Kidney epithelial cell (primary cell): ENCODE measurements around the gene CLIP1. TPM values are rescaled to one million over a fixed set of nuclear protein-coding genes. Genes with fewer than 3 reads are reported as not detected.

Experiments used
- DNase-seq: peaks from one replicate; pipeline ENCODE4 v3.0.0-alpha.2; 2010; ENCODE audit warnings: low read depth
- H3K27me3 ChIP-seq: 2 replicates; pipeline ENCODE4 v1.6.0; 2011; ENCODE audit warnings: low read length; ENCODE audit not compliant: control insufficient read depth, insufficient read depth
- H3K36me3 ChIP-seq: 2 replicates; pipeline ENCODE4 v1.5.1; 2011; ENCODE audit warnings: low read length; ENCODE audit not compliant: control insufficient read depth, insufficient read depth
- H3K4me3 ChIP-seq: 2 replicates; pipeline ENCODE4 v1.5.1; 2011; ENCODE audit warnings: low read depth, mild to moderate bottlenecking, control low read depth, low read length
- total RNA-seq: library from RNA; depleted of rRNA; stranded (reverse); fragments of >200 nt; gene quantifications from 2 replicates; pipeline ENCODE4 v1.2.3, GENCODE V29; 2015
- TF ChIP-seq, protein P1 (sequence below): IDR thresholded peaks from 2 replicates; pipeline ENCODE4 v1.5.1; 2011; ENCODE audit warnings: mild to moderate bottlenecking, moderate library complexity, low read length, control low read depth, inconsistent platforms; ENCODE audit not compliant: insufficient read depth, poor library complexity, severe bottlenecking

Gene CLIP1
- total RNA-seq, 1 donor from 2014 or later, result 58.7 TPM

DNA sequence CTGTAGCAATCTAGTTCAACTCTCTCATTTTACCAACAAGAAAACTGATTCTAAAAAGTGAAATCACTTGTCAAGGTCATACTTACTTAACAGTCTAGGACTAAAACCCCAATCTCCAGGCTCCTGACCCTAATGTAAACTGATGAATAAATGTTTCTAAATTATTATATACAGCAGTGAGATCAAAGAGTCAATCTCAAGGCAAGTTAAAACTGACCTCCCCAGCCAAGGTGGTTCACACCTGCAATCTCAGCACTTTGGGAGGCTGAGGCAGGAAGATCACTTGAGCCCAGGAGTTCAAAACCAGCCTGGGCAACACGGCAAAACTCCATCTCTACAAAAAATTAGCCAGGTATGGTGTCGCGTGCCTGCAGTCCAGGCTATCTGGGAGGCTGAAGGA is 15.3 kb downstream of the CLIP1 start:
- Histone ChIP-seq H3K27me3 (no peaks in the 10 kb centered on the region), H3K4me3 (no peak overlapping the region), H3K36me3 (no peaks in the 10 kb centered on the region)
- TF ChIP-seq, protein P1, sequence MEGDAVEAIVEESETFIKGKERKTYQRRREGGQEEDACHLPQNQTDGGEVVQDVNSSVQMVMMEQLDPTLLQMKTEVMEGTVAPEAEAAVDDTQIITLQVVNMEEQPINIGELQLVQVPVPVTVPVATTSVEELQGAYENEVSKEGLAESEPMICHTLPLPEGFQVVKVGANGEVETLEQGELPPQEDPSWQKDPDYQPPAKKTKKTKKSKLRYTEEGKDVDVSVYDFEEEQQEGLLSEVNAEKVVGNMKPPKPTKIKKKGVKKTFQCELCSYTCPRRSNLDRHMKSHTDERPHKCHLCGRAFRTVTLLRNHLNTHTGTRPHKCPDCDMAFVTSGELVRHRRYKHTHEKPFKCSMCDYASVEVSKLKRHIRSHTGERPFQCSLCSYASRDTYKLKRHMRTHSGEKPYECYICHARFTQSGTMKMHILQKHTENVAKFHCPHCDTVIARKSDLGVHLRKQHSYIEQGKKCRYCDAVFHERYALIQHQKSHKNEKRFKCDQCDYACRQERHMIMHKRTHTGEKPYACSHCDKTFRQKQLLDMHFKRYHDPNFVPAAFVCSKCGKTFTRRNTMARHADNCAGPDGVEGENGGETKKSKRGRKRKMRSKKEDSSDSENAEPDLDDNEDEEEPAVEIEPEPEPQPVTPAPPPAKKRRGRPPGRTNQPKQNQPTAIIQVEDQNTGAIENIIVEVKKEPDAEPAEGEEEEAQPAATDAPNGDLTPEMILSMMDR, result no peak
- DNase-seq, result no peak

DNA sequence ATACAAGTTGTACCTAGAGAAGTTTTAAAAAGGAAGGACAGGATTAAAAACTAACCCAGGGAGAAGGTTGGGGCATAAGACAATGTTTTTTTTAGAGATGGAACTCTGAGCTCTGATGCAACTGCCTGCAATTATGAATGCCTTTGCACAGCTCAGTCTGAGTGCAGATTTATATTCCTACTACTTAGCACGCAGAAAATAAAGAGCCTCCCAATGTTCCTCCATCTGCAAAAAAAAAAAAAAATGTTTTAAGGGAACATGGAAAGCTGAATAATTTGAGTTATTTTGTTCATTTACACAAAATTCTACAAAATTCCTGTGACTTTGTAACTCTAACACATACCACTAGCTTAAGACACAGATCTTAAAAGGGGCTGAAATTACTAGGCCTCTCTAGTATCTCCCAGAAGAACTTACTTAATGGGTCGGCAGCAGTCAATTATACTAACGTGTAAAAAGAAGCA is 15.7 kb downstream of the CLIP1 start:
- no peak for DNase-seq
- TF ChIP-seq, protein P1, result no peak
- Histone ChIP-seq H3K4me3 (no peak overlapping the region), H3K27me3 (no peaks in the 10 kb centered on the region), H3K36me3 (no peaks in the 10 kb centered on the region)

DNA sequence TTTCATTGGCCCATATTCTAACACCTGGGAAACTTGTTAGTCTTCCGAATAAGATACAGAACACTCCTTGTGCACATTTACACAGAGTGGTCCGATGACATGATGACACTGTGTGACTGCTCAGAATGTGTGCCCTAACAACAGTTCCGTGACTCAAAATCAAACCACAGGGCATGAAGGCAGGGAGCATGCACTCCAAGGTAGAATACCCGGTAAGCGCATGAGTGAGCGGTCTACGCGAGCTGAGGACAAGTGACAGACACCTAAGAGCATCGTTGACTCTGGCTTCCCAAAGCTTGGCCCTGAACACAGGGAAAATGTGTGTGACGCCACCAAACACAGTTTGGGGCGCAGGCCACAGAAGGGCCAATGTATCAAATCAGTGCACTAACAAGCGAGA is 18.6 kb downstream of the CLIP1 start:
- no peak overlapping the region for H3K4me3 ChIP-seq
- H3K27me3 ChIP-seq, result no peaks in the 10 kb centered on the region
- TF ChIP-seq, protein P1, result no peak
- no peaks in the 10 kb centered on the region for H3K36me3 ChIP-seq
- DNase-seq, result no peak

DNA sequence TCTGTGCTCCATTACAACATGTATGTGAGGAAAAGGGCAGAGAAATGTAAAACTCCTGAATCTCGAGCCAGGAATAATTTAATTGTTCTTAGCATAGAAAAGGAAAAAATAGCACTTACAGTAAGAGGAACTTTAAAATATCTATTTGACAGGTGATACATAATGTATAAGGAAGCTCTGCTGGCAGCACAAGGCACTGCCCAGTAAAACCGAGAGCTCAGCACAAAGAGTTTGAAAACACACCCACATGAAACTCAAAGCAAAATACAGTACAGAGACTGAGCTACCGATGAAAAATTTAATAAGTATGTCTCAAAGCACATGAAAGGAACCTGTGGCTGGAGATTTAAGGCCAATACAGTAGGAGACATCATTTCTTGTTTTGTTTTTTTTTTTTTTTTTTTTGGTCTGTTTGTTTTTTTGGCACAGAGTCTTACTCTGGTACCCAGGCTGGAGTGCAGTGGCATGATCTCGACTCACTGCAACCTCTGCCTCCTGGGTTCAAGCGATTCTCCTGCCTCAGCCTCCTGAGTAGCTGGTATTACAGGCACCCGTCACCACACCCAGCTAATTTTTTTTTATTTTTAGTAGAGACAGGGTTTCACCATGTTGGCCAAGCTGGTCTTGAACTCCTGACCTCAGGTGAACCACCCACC is 19.2 kb downstream of the CLIP1 start:
- TF ChIP-seq, protein P1, result no peak
- H3K4me3 ChIP-seq, result no peak overlapping the region
- DNase-seq, result no peak
- H3K36me3 ChIP-seq, result no peaks in the 10 kb centered on the region
- no peaks in the 10 kb centered on the region for H3K27me3 ChIP-seq

DNA sequence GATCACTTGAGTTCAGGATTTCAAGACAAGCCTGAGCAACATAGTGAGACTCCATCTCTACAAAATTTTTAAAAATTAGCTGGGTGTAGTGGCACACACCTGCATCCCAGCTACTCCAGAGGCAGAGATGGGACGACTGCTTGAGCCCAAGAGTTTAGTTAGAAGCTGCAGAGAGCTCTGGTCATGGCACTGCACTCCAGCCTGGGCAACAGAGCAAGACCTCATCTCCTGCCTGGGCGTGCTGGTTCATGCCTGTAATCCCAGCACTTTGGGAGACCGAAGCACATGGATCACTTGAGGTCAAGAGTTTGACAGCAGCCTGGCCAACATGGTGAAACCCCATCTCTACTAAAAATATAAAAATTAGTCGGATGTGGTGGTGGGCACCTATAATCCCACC is 20.2 kb downstream of the CLIP1 start:
- no peak for DNase-seq
- TF ChIP-seq, protein P1, result no peak
- H3K4me3 ChIP-seq, result no peak overlapping the region
- H3K27me3 ChIP-seq, result no peaks in the 10 kb centered on the region
- H3K36me3 ChIP-seq, result no peaks in the 10 kb centered on the region

DNA sequence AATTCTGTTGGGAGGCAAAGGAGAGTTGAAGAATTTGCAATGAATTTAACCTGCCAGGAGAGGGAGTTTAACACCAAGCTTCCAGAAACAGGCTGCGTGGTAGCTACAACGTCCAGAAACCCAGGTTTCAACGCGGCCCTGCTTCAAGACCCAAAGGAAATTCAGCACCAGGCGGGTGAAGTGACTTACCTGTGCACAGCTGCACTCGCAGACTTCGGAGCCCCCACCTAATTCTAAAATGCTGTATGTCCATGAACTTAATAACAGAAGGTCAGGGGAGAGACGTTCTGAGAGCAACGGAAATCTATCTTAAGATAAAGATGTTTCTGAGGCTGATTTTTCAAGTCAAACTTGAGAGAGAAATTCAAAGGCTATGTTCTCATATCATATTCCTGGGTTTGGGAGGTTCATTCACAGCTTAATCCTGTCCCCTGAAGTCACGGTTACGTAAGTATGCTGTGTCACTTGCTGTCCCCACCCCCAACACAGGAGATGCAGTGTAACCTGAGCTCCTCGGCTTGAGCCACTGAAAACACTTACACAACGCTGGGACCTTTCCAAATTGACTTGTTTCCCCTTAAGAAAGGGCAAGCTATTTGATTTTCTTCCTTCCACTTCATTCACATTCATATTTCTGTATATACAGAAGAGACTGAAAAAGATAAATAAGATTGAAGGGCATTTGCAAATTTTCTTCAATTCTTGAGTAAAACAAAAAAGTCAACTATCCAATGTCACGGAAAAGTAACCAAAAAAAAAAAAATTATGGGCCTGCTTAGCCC is 22.7 kb downstream of the CLIP1 start:
- no peaks in the 10 kb centered on the region for H3K36me3 ChIP-seq
- TF ChIP-seq, protein P1, result peak; percentile 69
- no peak for DNase-seq
- no peaks in the 10 kb centered on the region for H3K27me3 ChIP-seq
- H3K4me3 ChIP-seq, result no peak overlapping the region
